Upper lobe of left lung (tissue), 6 donors: ENCODE measurements around the gene SERTAD3. TPM values are rescaled to one million over a fixed set of nuclear protein-coding genes. Genes with fewer than 3 reads are reported as not detected.
"Not testable (repeated sequence)": the region's sequence is repeated elsewhere in the genome, so short reads cannot be mapped to it uniquely, and the experiment has no call there.

Experiments used
- ATAC-seq, 2 donors: fragments of 200-7000 bp; cut with Tn5 transposase; one replicate each; pipeline ENCODE4 v1.9.1; 2022; ENCODE audit warnings: mild to moderate bottlenecking in 2 of 2, moderate library complexity in 2 of 2; ENCODE audit not compliant: low FRiP score in 2 of 2
- DNase-seq, 2 donors: peaks; one replicate each; pipeline ENCODE4 v3.0.0-alpha.2; 2019 to 2020
- H3K27ac ChIP-seq, 4 donors: fragments of 200-600 bp; sonication (generic); one replicate each; pipeline ENCODE4 v1.5.1; 2016 to 2019
- H3K27me3 ChIP-seq, 4 donors: fragments of 200-600 bp; sonication (generic); one replicate each; pipeline ENCODE4 v1.5.1; 2017 to 2019
- H3K36me3 ChIP-seq, 4 donors: fragments of 200-600 bp; sonication (generic); one replicate each; pipeline ENCODE4 v1.5.1; 2016 to 2019
- H3K4me1 ChIP-seq, 4 donors: fragments of 200-600 bp; sonication (generic); one replicate each; pipeline ENCODE4 v1.5.1; 2018 to 2019
- H3K4me3 ChIP-seq, 4 donors: fragments of 200-600 bp; sonication (generic); one replicate each; pipeline ENCODE4 v1.5.1; 2017 to 2019; ENCODE audit warnings: mild to moderate bottlenecking in 2 of 4, moderate library complexity in 1 of 4
- H3K9me3 ChIP-seq, 4 donors: fragments of 200-600 bp; sonication (generic); one replicate each; pipeline ENCODE4 v1.5.1; 2018 to 2019
- CTCF ChIP-seq, 6 experiments: fragments of 450-650 bp in 4 of 6; fragments of 200-600 bp in 2 of 6; sonication (generic) in 2 of 6; IDR thresholded peaks; one replicate each; pipeline ENCODE4 v1.5.1; 2016 to 2019; ENCODE audit warnings: antibody characterized with exemption in 6 of 6
- EP300 ChIP-seq, 4 donors: sonication (generic); formaldehyde crosslinking; IDR thresholded peaks; one replicate each; pipeline ENCODE4 v1.5.1; 2017; ENCODE audit warnings: antibody characterized with exemption in 4 of 4, control low read depth in 2 of 4
- POLR2A ChIP-seq, 4 donors: fragments of 450-650 bp; IDR thresholded peaks; one replicate each; pipeline ENCODE4 v1.5.1; 2016 to 2017; ENCODE audit warnings: antibody characterized with exemption in 4 of 4, mild to moderate bottlenecking in 2 of 4
- POLR2AphosphoS5 ChIP-seq, 2 donors: sonication (generic); formaldehyde crosslinking; IDR thresholded peaks; one replicate each; pipeline ENCODE4 v1.5.1; 2017; ENCODE audit warnings: antibody characterized with exemption in 2 of 2
- WGBS, 2 donors: methylation state at CpG; one replicate each; pipeline ENCODE4 v1.1.5; 2017 to 2018; 5-methylcytosine and 5-hydroxymethylcytosine counted together
- total RNA-seq, 6 donors: library from RNA; depleted of rRNA in 4 of 6; stranded (reverse); fragments of >200 nt in 4 of 6; gene quantifications; one replicate each; pipeline versions ENCODE4 v1.1.0 to v1.2.1, GENCODE V29; 2016 to 2021
- donor health status: DM: no; HTN: no; CAD: no; lungs with moderate emphysema.
- donor health status: DM: no; HTN: yes; CAD: no; lungs with severe emphysema.

Gene SERTAD3
- total RNA-seq, 6 donors from 2014 or later, result 8.9 to 44.5 (median 21.9) TPM

- TF ChIP-seq CTCF (IDR thresholded peaks at IDR 0.05) (no peak), POLR2A (IDR thresholded peaks at IDR 0.05) (no peak), EP300 (IDR thresholded peaks at IDR 0.05) (no peak), POLR2AphosphoS5 (IDR thresholded peaks at IDR 0.05) (no peak)
- 95 to 97% methylated on average over 3 of the region's 3 CpGs for WGBS, 2 donors
- peaks cover 13 to 37% (median 17%) of the 10 kb centered on the region in 4 donors for H3K4me1 ChIP-seq
- no peak overlapping the region for H3K4me3 ChIP-seq
- H3K9me3 ChIP-seq, result no peaks in the 10 kb centered on the region
- peaks cover 4 to 26% (median 24%) of the 10 kb centered on the region in 4 donors for H3K36me3 ChIP-seq
- DNase-seq, result no peak
- no peak for ATAC-seq
- H3K27ac ChIP-seq, result no peak overlapping the region
- no peaks in the 10 kb centered on the region for H3K27me3 ChIP-seq
Observed at GRCh38 chr19:40460185-40460584, 16.1 kb upstream of the SERTAD3 start.

- 94 to 97% methylated on average over 3 of the region's 3 CpGs for WGBS, 2 donors
- H3K4me3 ChIP-seq, result no peak overlapping the region
- ATAC-seq, result no peak
Observed at GRCh38 chr19:40458597-40458974, 14.5 kb upstream of the SERTAD3 start.

GRCh38 chr19:40457953-40458596, 13.9 kb upstream of the SERTAD3 start:
- Histone ChIP-seq H3K27me3 (no peaks in the 10 kb centered on the region), H3K4me1 (peaks cover 0 to 16% (median 2%) of the 10 kb centered on the region in 4 donors), H3K9me3 (no peaks in the 10 kb centered on the region), H3K4me3 (no peak overlapping the region), H3K36me3 (peaks cover 4 to 30% (median 24%) of the 10 kb centered on the region in 4 donors), H3K27ac (no peak overlapping the region)
- 94 to 100% methylated on average over 5 to 27 of the region's 27 CpGs for WGBS, 2 donors
- TF ChIP-seq POLR2A (IDR thresholded peaks at IDR 0.05) (no peak), EP300 (IDR thresholded peaks at IDR 0.05) (no peak), POLR2AphosphoS5 (IDR thresholded peaks at IDR 0.05) (no peak), CTCF (IDR thresholded peaks at IDR 0.05) (no peak)
- peak in 1 of 2 donors; percentile 73 for DNase-seq
- ATAC-seq, result no peak

More at GRCh38 chr19:40458597-40458974, 14.5 kb upstream of the SERTAD3 start:
- TF ChIP-seq POLR2A (IDR thresholded peaks at IDR 0.05) (no peak), EP300 (IDR thresholded peaks at IDR 0.05) (no peak), CTCF (IDR thresholded peaks at IDR 0.05) (no peak), POLR2AphosphoS5 (IDR thresholded peaks at IDR 0.05) (no peak)
- Histone ChIP-seq H3K4me1 (peaks cover 0 to 21% (median 6%) of the 10 kb centered on the region in 4 donors), H3K9me3 (no peaks in the 10 kb centered on the region), H3K27ac (no peak overlapping the region), H3K27me3 (no peaks in the 10 kb centered on the region), H3K36me3 (peaks cover 4 to 30% (median 24%) of the 10 kb centered on the region in 4 donors)
- DNase-seq, result no peak

GRCh38 chr19:40457048-40457447, 12.9 kb upstream of the SERTAD3 start:
- Histone ChIP-seq H3K27me3 (no peaks in the 10 kb centered on the region), H3K4me3 (no peak overlapping the region), H3K36me3 (peaks cover 4 to 30% (median 24%) of the 10 kb centered on the region in 4 donors), H3K27ac (no peak overlapping the region), H3K9me3 (no peaks in the 10 kb centered on the region), H3K4me1 (peaks cover 0 to 9% (median 0%) of the 10 kb centered on the region in 4 donors)
- ATAC-seq (no peak), DNase-seq (no peak)
- no peak for TF ChIP-seq EP300 (IDR thresholded peaks at IDR 0.05)
- no peak for TF ChIP-seq POLR2AphosphoS5 (IDR thresholded peaks at IDR 0.05)
- no peak for TF ChIP-seq CTCF (IDR thresholded peaks at IDR 0.05)
- TF ChIP-seq POLR2A (IDR thresholded peaks at IDR 0.05), result no peak
- WGBS, 2 donors, result 94% methylated on average over 5 of the region's 5 CpGs

GRCh38 chr19:40453943-40454342, 9.8 kb upstream of the SERTAD3 start:
- not testable (repeated sequence) for H3K27me3 ChIP-seq, DNase-seq, H3K4me3 ChIP-seq, H3K27ac ChIP-seq, ATAC-seq, H3K9me3 ChIP-seq, H3K4me1 ChIP-seq
- H3K36me3 ChIP-seq, result peaks cover 4 to 37% (median 32%) of the 10 kb centered on the region in 4 donors
- 88 to 97% methylated on average over 6 of the region's 6 CpGs for WGBS, 2 donors
